ENCODE measurements around the gene LEMD2. TPM values are rescaled to one million over a fixed set of nuclear protein-coding genes. Genes with fewer than 3 reads are reported as not detected.

LEMD2 gene
- total and polyA plus RNA-seq, 2 experiments from 2014 or later: 21.5 to 67.5 TPM

DNA sequence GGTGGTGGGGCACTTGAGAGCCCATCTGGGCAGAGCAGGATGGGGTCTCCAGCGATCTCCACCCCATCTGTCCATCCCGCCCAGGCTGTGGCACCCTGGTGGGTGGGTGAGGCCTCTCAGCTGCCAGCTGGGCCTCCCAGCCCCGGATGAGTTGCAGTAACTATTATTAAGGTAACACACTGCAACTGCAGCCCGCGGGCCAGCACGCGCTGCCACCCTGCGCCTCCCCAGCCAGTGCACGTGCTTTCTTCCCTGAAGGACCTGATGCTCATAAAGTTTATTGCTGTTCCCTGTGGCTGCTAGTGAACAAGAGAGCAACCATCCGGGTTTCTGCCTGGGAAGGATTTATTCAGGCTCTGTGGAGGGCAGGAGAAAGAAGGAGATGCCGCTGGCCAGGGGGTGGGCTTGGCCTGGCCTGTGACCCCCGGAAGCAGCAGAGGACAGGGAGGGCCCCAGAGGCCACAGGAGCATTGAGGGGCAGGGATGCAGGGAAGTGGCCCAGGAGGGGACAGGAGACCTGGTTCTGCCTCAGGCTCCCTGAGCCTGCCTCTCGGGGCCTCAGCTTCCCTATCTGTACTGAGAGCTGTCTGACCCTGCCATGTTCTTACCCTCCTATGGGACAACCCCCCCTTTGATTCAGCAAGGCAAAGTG is 43.9 kb downstream of the LEMD2 start:
- Histone ChIP-seq H3K9me3 (ENCODE audit: low read depth) (no peaks in the 10 kb centered on the region), H3K27me3 (replicated peaks; ENCODE audit: insufficient read depth) (0 out of 2 replicates have a peak, but pooled peaks cover 6% of the 10 kb centered on the region), H3K9ac (no peak overlapping the region), H3F3A (ENCODE audit: insufficient read depth) (no peaks in the 10 kb centered on the region), H3K9me2 (ENCODE audit: insufficient read depth) (no peaks in the 10 kb centered on the region), H3K4me1 (ENCODE audit: insufficient read depth) (peaks cover 9% of the 10 kb centered on the region), H3K36me3 (ENCODE audit: low read depth) (no peaks in the 10 kb centered on the region), H4K20me1 (ENCODE audit: insufficient read depth) (no peaks in the 10 kb centered on the region), H3K79me2 (ENCODE audit: insufficient read depth) (no peaks in the 10 kb centered on the region), H3K27ac (no peak overlapping the region), H3K4me2 (ENCODE audit: unreplicated experiment) (no peak overlapping the region), H2AFZ (no peak overlapping the region), H3K4me3 (no peak overlapping the region)
- no peak for TF ChIP-seq EZH2 (IDR thresholded peaks at IDR 0.05; ENCODE audit: insufficient read depth, poor library complexity, severe bottlenecking)
- no peak for TF ChIP-seq EZH2phosphoT487 (IDR thresholded peaks at IDR 0.05; ENCODE audit: insufficient read depth, low read depth)
- in situ Hi-C loops (cut with MboI): no loop called here
- WGBS, 2 experiments (ENCODE audit: low coverage in 1 of 2, low lambda C conversion rate in 2 of 2, missing lambda C conversion rate in 2 of 2): 70 to 72% methylated on average over 11 to 13 of the region's 13 CpGs
- DNase-seq: no peak

DNA sequence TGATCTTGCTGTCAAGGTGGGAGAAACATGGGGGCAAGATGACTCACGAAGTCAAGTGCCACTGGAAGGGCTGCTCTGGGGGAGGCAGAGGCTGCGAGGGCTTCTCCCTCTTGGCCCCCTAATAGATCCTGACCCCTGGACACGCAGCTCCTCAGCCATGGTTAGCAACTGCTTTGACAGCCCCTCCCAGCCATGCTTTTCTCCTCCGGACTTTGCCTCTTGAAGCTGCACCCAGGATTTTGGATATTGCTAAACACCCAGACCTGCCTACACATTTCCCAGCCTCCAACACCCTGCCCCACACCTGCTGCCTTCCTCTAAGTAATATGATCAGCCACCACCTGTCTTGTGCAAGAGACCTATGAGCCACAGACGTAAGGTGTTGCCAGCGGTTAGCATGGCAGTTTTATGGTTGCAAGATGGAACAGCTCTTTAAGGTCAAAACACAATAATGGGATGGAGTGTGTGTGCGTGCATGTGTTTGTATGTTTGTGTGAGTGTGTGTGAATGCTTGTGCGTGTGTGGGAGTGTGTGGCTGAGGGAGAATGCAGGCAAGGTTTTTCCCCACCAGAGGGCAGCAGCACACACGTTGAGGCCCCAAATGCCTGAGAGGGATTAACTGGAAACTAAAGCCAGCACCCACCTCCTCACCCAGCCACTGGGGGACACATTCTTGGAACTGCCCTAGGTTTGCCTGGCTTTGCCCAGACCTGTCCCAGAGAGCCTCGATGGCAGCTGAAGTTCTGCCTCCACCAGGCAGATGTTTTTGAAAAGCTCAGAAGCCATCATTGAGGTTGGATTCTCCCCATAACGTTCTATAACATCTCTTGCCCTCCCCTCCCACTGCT is 44.7 kb downstream of the LEMD2 start:
- no peak overlapping the region for H3K4me2 ChIP-seq (ENCODE audit: unreplicated experiment)
- H3K27ac ChIP-seq: no peak overlapping the region

DNA sequence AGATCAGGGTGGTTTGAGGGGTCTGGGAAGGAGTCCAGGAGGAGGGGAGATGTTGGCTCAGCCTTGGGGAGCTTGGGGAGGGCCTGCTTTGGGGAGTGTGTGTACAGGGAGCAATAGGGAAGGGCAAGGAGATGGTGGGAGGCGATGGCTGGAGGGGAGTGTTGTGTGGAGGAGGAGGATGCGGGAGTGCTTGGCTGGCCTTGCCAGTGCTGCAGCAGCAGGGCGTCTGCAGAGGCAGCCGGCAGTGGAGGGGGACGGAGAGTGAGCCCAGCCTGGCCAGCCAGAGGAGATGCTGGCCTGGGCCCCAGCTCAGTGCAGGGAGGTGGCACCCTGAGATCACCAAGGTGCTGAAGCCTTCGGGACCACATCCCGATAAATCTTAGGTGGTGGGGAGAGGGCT is 46.1 kb downstream of the LEMD2 start:
- Histone ChIP-seq H3K9me3 (ENCODE audit: low read depth) (no peaks in the 10 kb centered on the region), H3K9ac (no peak overlapping the region), H3K4me1 (ENCODE audit: insufficient read depth) (peaks cover 9% of the 10 kb centered on the region), H3K9me2 (ENCODE audit: insufficient read depth) (no peaks in the 10 kb centered on the region), H3K79me2 (ENCODE audit: insufficient read depth) (no peaks in the 10 kb centered on the region), H3K27me3 (replicated peaks; ENCODE audit: insufficient read depth) (0 out of 2 replicates have a peak, but pooled peaks cover 6% of the 10 kb centered on the region), H3K27ac (no peak overlapping the region), H3K4me2 (ENCODE audit: unreplicated experiment) (no peak overlapping the region), H3K4me3 (no peak overlapping the region), H4K20me1 (ENCODE audit: insufficient read depth) (no peaks in the 10 kb centered on the region), H3F3A (ENCODE audit: insufficient read depth) (no peaks in the 10 kb centered on the region), H3K36me3 (ENCODE audit: low read depth) (no peaks in the 10 kb centered on the region), H2AFZ (no peak overlapping the region)
- TF ChIP-seq EZH2 (IDR thresholded peaks at IDR 0.05; ENCODE audit: insufficient read depth, poor library complexity, severe bottlenecking): no peak
- no peak for TF ChIP-seq EZH2phosphoT487 (IDR thresholded peaks at IDR 0.05; ENCODE audit: insufficient read depth, low read depth)
- no peak for DNase-seq
- WGBS, 2 experiments (ENCODE audit: low coverage in 1 of 2, low lambda C conversion rate in 2 of 2, missing lambda C conversion rate in 2 of 2): 61 to 62% methylated on average over 7 of the region's 7 CpGs
- in situ Hi-C loops (cut with MboI): no loop called here

More for the DNA sequence above, 44.7 kb downstream of the LEMD2 start:
- Histone ChIP-seq H4K20me1 (ENCODE audit: insufficient read depth) (no peaks in the 10 kb centered on the region), H3K79me2 (ENCODE audit: insufficient read depth) (no peaks in the 10 kb centered on the region), H3K27me3 (replicated peaks; ENCODE audit: insufficient read depth) (0 out of 2 replicates have a peak, but pooled peaks cover 6% of the 10 kb centered on the region), H3K9me3 (ENCODE audit: low read depth) (no peaks in the 10 kb centered on the region), H3K9ac (no peak overlapping the region), H3F3A (ENCODE audit: insufficient read depth) (no peaks in the 10 kb centered on the region), H3K36me3 (ENCODE audit: low read depth) (no peaks in the 10 kb centered on the region), H2AFZ (no peak overlapping the region), H3K9me2 (ENCODE audit: insufficient read depth) (no peaks in the 10 kb centered on the region), H3K4me3 (no peak overlapping the region), H3K4me1 (ENCODE audit: insufficient read depth) (peaks cover 9% of the 10 kb centered on the region)
- 10 to 17% methylated on average over 10 to 11 of the region's 11 CpGs for WGBS, 2 experiments (ENCODE audit: low coverage in 1 of 2, low lambda C conversion rate in 2 of 2, missing lambda C conversion rate in 2 of 2)
- TF ChIP-seq EZH2phosphoT487 (IDR thresholded peaks at IDR 0.05; ENCODE audit: insufficient read depth, low read depth) (no peak), EZH2 (IDR thresholded peaks at IDR 0.05; ENCODE audit: insufficient read depth, poor library complexity, severe bottlenecking) (no peak)
- in situ Hi-C loops (cut with MboI): no loop called here
- peak; percentile 77 for DNase-seq

DNA sequence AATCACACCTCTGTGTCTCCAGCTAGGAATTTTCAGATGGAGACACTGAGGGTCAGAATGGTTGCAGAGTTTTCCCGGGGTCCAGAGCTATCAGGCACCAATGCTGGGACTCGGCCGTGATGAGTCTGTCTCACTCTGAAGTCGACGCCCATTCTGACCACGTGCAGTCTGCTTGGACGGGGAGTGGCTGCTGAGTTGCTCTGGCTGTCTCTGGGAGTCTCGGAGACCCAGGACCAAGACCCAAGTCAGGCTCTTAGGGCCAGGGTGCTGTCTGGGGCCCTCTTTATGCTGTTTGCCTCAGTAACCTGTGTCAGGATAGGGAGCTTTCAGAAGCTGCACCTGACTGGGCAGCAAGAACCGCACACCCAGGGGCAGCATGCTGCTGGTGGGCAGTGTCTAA is 46.8 kb downstream of the LEMD2 start:
- WGBS, 2 experiments (ENCODE audit: low coverage in 1 of 2, low lambda C conversion rate in 2 of 2, missing lambda C conversion rate in 2 of 2): 17 to 19% methylated on average over 9 of the region's 9 CpGs
- Histone ChIP-seq H3K4me1 (ENCODE audit: insufficient read depth) (peaks cover 9% of the 10 kb centered on the region), H4K20me1 (ENCODE audit: insufficient read depth) (no peaks in the 10 kb centered on the region), H3K9me2 (ENCODE audit: insufficient read depth) (no peaks in the 10 kb centered on the region), H3K27me3 (replicated peaks; ENCODE audit: insufficient read depth) (0 out of 2 replicates have a peak, but pooled peaks cover 6% of the 10 kb centered on the region), H3K9me3 (ENCODE audit: low read depth) (no peaks in the 10 kb centered on the region), H2AFZ (no peak overlapping the region), H3K27ac (no peak overlapping the region), H3K36me3 (ENCODE audit: low read depth) (no peaks in the 10 kb centered on the region), H3K79me2 (ENCODE audit: insufficient read depth) (no peaks in the 10 kb centered on the region), H3F3A (ENCODE audit: insufficient read depth) (no peaks in the 10 kb centered on the region), H3K4me3 (no peak overlapping the region), H3K4me2 (ENCODE audit: unreplicated experiment) (no peak overlapping the region), H3K9ac (no peak overlapping the region)
- no peak for TF ChIP-seq EZH2phosphoT487 (IDR thresholded peaks at IDR 0.05; ENCODE audit: insufficient read depth, low read depth)
- no peak for TF ChIP-seq EZH2 (IDR thresholded peaks at IDR 0.05; ENCODE audit: insufficient read depth, poor library complexity, severe bottlenecking)
- in situ Hi-C loops (cut with MboI): no loop called here
- DNase-seq: peak; percentile 65
